OCI-LY1 (cell line): ENCODE results near the gene C4A.
"Not testable (repeated sequence)": the region's sequence is repeated elsewhere in the genome, so short reads cannot be mapped to it uniquely, and the experiment has no call there.

Experiments used
- EZH2 ChIP-seq: fragments of 200-600 bp; sonication (generic), shearing (Covaris generic); IDR thresholded peaks from 2 replicates; pipeline ENCODE4 v1.8.0; 2017; ENCODE audit warnings: borderline replicate concordance, mixed run types, mild to moderate bottlenecking, antibody characterized with exemption, low read length, moderate library complexity, mixed read lengths
- TF ChIP-seq, protein P1 (sequence below): fragments of 200-600 bp; sonication (generic), shearing (Covaris generic); IDR thresholded peaks from 2 replicates; pipeline ENCODE4 v1.5.1; 2017; ENCODE audit warnings: mild to moderate bottlenecking, antibody characterized with exemption, low read length, moderate library complexity, mixed read lengths

DNA sequence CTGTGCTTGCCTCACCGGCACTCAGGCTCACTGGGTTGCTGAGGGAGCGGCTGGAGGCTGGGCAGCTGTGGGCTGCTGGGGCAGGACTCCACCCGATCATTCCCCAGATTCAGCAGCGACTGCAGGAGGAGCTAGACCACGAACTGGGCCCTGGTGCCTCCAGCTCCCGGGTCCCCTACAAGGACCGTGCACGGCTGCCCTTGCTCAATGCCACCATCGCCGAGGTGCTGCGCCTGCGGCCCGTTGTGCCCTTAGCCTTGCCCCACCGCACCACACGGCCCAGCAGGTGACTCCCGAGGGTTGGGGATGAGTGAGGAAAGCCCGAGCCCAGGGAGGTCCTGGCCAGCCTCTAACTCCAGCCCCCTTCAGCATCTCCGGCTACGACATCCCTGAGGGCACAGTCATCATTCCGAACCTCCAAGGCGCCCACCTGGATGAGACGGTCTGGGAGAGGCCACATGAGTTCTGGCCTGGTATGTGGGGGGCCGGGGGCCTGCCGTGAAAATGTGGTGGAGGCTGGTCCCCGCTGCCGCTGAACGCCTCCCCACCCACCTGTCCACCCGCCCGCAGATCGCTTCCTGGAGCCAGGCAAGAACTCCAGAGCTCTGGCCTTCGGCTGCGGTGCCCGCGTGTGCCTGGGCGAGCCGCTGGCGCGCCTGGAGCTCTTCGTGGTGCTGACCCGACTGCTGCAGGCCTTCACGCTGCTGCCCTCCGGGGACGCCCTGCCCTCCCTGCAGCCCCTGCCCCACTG is 58.6 kb downstream of the C4A start:
- TF ChIP-seq, protein P1, sequence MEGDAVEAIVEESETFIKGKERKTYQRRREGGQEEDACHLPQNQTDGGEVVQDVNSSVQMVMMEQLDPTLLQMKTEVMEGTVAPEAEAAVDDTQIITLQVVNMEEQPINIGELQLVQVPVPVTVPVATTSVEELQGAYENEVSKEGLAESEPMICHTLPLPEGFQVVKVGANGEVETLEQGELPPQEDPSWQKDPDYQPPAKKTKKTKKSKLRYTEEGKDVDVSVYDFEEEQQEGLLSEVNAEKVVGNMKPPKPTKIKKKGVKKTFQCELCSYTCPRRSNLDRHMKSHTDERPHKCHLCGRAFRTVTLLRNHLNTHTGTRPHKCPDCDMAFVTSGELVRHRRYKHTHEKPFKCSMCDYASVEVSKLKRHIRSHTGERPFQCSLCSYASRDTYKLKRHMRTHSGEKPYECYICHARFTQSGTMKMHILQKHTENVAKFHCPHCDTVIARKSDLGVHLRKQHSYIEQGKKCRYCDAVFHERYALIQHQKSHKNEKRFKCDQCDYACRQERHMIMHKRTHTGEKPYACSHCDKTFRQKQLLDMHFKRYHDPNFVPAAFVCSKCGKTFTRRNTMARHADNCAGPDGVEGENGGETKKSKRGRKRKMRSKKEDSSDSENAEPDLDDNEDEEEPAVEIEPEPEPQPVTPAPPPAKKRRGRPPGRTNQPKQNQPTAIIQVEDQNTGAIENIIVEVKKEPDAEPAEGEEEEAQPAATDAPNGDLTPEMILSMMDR: not testable (repeated sequence)
- TF ChIP-seq EZH2: not testable (repeated sequence)
